Measurements from ENCODE around the gene NLGN4Y. TPM values are rescaled to one million over a fixed set of nuclear protein-coding genes. Genes with fewer than 3 reads are reported as not detected.

The NLGN4Y gene
- total RNA-seq, 1 experiment from 2014 or later = not detected

DNA sequence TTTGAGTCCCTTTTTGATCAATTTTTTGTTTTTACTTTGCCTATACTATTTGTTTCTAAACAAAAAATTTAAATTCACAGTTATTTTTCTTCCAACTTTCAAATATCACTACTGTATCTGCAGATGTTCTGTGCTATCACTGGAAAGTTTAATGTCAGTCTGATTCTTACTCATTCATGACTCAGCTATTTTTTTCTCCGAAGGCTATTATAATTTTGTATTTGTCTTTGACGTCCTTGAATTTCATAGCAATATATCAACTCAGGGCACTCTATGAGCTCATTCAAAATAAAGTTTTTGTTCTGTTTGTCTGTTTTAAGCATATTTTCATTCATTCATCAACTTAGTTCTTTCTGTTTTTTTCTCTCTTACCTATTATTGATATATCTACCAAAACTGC lies 273.7 kb downstream of the NLGN4Y start:
- Histone ChIP-seq H3K4me3 (ENCODE audit: low read length) (no peak overlapping the region), H3K4me2 (ENCODE audit: low read length) (no peak overlapping the region), H3K27ac (ENCODE audit: low read length) (no peak overlapping the region), H3K36me3 (ENCODE audit: low read depth, low read length) (no peaks in the 10 kb centered on the region), H3K27me3 (ENCODE audit: low read length) (no peaks in the 10 kb centered on the region), H3K79me2 (ENCODE audit: low read length) (no peaks in the 10 kb centered on the region), H3F3A (ENCODE audit: low read length, unreplicated experiment) (no peaks in the 10 kb centered on the region), H4K20me1 (ENCODE audit: low read length) (no peaks in the 10 kb centered on the region), H3K4me1 (ENCODE audit: insufficient read depth, low read length) (no peaks in the 10 kb centered on the region), H3K9me2 (replicated peaks; ENCODE audit: low read length) (no peaks in the 10 kb centered on the region), H3K9me3 (ENCODE audit: low read length) (no peaks in the 10 kb centered on the region), H2AFZ (ENCODE audit: low read length) (no peak overlapping the region), H3K9ac (ENCODE audit: low read length) (no peak overlapping the region)
- TF ChIP-seq, protein P1, sequence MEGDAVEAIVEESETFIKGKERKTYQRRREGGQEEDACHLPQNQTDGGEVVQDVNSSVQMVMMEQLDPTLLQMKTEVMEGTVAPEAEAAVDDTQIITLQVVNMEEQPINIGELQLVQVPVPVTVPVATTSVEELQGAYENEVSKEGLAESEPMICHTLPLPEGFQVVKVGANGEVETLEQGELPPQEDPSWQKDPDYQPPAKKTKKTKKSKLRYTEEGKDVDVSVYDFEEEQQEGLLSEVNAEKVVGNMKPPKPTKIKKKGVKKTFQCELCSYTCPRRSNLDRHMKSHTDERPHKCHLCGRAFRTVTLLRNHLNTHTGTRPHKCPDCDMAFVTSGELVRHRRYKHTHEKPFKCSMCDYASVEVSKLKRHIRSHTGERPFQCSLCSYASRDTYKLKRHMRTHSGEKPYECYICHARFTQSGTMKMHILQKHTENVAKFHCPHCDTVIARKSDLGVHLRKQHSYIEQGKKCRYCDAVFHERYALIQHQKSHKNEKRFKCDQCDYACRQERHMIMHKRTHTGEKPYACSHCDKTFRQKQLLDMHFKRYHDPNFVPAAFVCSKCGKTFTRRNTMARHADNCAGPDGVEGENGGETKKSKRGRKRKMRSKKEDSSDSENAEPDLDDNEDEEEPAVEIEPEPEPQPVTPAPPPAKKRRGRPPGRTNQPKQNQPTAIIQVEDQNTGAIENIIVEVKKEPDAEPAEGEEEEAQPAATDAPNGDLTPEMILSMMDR (conservative IDR thresholded peaks at IDR 0.05; ENCODE audit: low read depth, low read length) = no peak
- TF ChIP-seq EZH2 (IDR thresholded peaks at IDR 0.05; ENCODE audit: low read length, unreplicated experiment) (no peak), EZH2phosphoT487 (IDR thresholded peaks at IDR 0.05; ENCODE audit: borderline replicate concordance, low read length) (no peak)
- ATAC-seq = no peak
- POLR2A ChIA-PET (ENCODE audit: unreplicated experiment) = no interaction called here
- intact Hi-C loops (cut with micrococcal nuclease) = no loop called here
- no peak for DNase-seq
- CTCF ChIA-PET = no interaction called here
- BruUV-seq (replicated peaks) = no TSS peak

DNA sequence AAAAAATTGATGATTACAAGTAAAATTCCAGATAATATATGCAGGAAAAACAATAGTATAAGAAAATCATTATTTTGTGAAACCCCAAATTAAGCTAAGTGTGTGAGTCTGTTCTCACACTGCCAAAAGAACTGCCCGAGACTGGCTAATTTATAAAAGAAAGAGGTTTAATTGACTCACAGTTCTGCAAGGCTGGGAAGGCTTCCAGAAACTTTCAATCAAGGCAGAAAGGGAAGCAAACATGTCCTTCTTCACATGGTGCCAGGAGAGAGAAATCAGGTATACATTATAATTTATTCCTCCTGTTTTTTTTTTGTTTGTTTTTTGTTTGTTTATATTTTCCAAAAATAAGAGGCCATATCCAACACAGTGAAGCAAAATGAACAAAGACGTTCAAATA lies 276.8 kb downstream of the NLGN4Y start:
- Histone ChIP-seq H4K20me1 (ENCODE audit: low read length) (no peaks in the 10 kb centered on the region), H2AFZ (ENCODE audit: low read length) (no peak overlapping the region), H3K9me3 (ENCODE audit: low read length) (no peaks in the 10 kb centered on the region), H3K4me1 (ENCODE audit: insufficient read depth, low read length) (no peaks in the 10 kb centered on the region), H3F3A (ENCODE audit: low read length, unreplicated experiment) (no peaks in the 10 kb centered on the region), H3K79me2 (ENCODE audit: low read length) (no peaks in the 10 kb centered on the region), H3K9ac (ENCODE audit: low read length) (no peak overlapping the region), H3K36me3 (ENCODE audit: low read depth, low read length) (no peaks in the 10 kb centered on the region), H3K9me2 (replicated peaks; ENCODE audit: low read length) (no peaks in the 10 kb centered on the region), H3K4me3 (ENCODE audit: low read length) (no peak overlapping the region), H3K27me3 (ENCODE audit: low read length) (no peaks in the 10 kb centered on the region), H3K4me2 (ENCODE audit: low read length) (no peak overlapping the region), H3K27ac (ENCODE audit: low read length) (no peak overlapping the region)
- DNase-seq (no peak), ATAC-seq (no peak)
- TF ChIP-seq, protein P1 (conservative IDR thresholded peaks at IDR 0.05; ENCODE audit: low read depth, low read length) = no peak
- no peak for TF ChIP-seq EZH2phosphoT487 (IDR thresholded peaks at IDR 0.05; ENCODE audit: borderline replicate concordance, low read length)
- no peak for TF ChIP-seq EZH2 (IDR thresholded peaks at IDR 0.05; ENCODE audit: low read length, unreplicated experiment)
- ChIA-PET CTCF (no interaction called here), POLR2A (ENCODE audit: unreplicated experiment) (no interaction called here)
- intact Hi-C loops (cut with micrococcal nuclease) = no loop called here
- BruUV-seq (replicated peaks) = no TSS peak

DNA sequence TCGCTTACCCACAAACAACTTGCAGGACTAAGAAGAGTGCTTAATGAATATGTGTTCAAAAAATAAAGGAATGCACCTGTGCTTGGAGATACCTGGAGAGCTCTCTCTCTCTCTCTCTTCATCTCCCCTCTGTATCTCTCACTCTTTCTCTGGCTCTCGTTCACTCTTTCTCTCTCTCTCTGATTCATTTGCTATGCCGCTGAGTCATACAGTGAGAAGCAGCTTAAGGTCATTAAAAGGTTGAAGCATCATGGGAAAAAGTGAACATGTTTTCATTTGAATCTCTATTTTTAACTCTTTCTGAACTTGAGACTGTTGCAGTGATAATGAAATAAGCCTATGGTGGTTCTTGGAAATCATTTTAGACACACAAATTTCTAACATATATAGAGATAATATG lies 277.8 kb downstream of the NLGN4Y start:
- no peaks in the 10 kb centered on the region for H3K36me3 ChIP-seq (ENCODE audit: low read depth, low read length)
- no peaks in the 10 kb centered on the region for H3K27me3 ChIP-seq (ENCODE audit: low read length)
- H3K9ac ChIP-seq (ENCODE audit: low read length) = no peak overlapping the region
- no peaks in the 10 kb centered on the region for H4K20me1 ChIP-seq (ENCODE audit: low read length)
- H2AFZ ChIP-seq (ENCODE audit: low read length) = no peak overlapping the region
- H3K4me3 ChIP-seq (ENCODE audit: low read length) = no peak overlapping the region
- BruUV-seq (replicated peaks) = no TSS peak
- intact Hi-C loops (cut with micrococcal nuclease) = no loop called here
- H3K4me2 ChIP-seq (ENCODE audit: low read length) = no peak overlapping the region
- TF ChIP-seq, protein P1 (conservative IDR thresholded peaks at IDR 0.05; ENCODE audit: low read depth, low read length) = no peak
- TF ChIP-seq EZH2 (IDR thresholded peaks at IDR 0.05; ENCODE audit: low read length, unreplicated experiment) (no peak), EZH2phosphoT487 (IDR thresholded peaks at IDR 0.05; ENCODE audit: borderline replicate concordance, low read length) (no peak)
- no peaks in the 10 kb centered on the region for H3K4me1 ChIP-seq (ENCODE audit: insufficient read depth, low read length)
- no peaks in the 10 kb centered on the region for H3K79me2 ChIP-seq (ENCODE audit: low read length)
- POLR2A ChIA-PET (ENCODE audit: unreplicated experiment) = no interaction called here
- H3K9me3 ChIP-seq (ENCODE audit: low read length) = no peaks in the 10 kb centered on the region
- H3F3A ChIP-seq (ENCODE audit: low read length, unreplicated experiment) = no peaks in the 10 kb centered on the region
- CTCF ChIA-PET = no interaction called here
- ATAC-seq (no peak), DNase-seq (no peak)
- H3K9me2 ChIP-seq (replicated peaks; ENCODE audit: low read length) = no peaks in the 10 kb centered on the region
- H3K27ac ChIP-seq (ENCODE audit: low read length) = no peak overlapping the region
